Measurements from ENCODE around the gene ADTRP.
A peak's percentile ranks its signal among the peaks of the same experiment; 100 is the strongest.
"Not testable (repeated sequence)": the region's sequence is repeated elsewhere in the genome, so short reads cannot be mapped to it uniquely, and the experiment has no call there.

Gene ADTRP

GRCh38 chr6:11803591-11803971, 25.0 kb upstream of the ADTRP start:
- no peak for ATAC-seq
- DNase-seq, result no peak

GRCh38 chr6:11802886-11803590, 24.4 kb upstream of the ADTRP start:
- no peak for ATAC-seq

GRCh38 chr6:11800531-11800930, 21.9 kb upstream of the ADTRP start:
- ATAC-seq, DNase-seq: not testable (repeated sequence)

More at GRCh38 chr6:11802886-11803590, 24.4 kb upstream of the ADTRP start:
- DNase-seq, result no peak

GRCh38 chr6:11798538-11798937, 19.9 kb upstream of the ADTRP start:
- ATAC-seq (no peak), DNase-seq (no peak)

GRCh38 chr6:11798096-11798495, 19.5 kb upstream of the ADTRP start:
- no peak for DNase-seq
- ATAC-seq, result no peak

GRCh38 chr6:11796829-11797228, 18.2 kb upstream of the ADTRP start:
- DNase-seq, result no peak
- no peak for ATAC-seq

GRCh38 chr6:11795403-11795802, 16.8 kb upstream of the ADTRP start:
- ATAC-seq, result no peak

GRCh38 chr6:11793277-11793676, 14.7 kb upstream of the ADTRP start:
- ATAC-seq (no peak), DNase-seq (no peak)

More at GRCh38 chr6:11795403-11795802, 16.8 kb upstream of the ADTRP start:
- DNase-seq, result no peak

- ATAC-seq, result no peak
- DNase-seq, result no peak
Observed at GRCh38 chr6:11791354-11792107, 12.9 kb upstream of the ADTRP start.

GRCh38 chr6:11789744-11790143, 11.1 kb upstream of the ADTRP start:
- ATAC-seq (no peak), DNase-seq (no peak)

- DNase-seq, result no peak
- no peak for ATAC-seq
Observed at GRCh38 chr6:11788043-11788442, 9.4 kb upstream of the ADTRP start.

GRCh38 chr6:11785774-11786579, 7.4 kb upstream of the ADTRP start:
- DNase-seq, result no peak
- ATAC-seq, result peak; percentile 79

- no peak for ATAC-seq
Observed at GRCh38 chr6:11785415-11785773, 6.8 kb upstream of the ADTRP start.

GRCh38 chr6:11784341-11784740, 5.7 kb upstream of the ADTRP start:
- ATAC-seq (no peak), DNase-seq (no peak)

More at GRCh38 chr6:11785415-11785773, 6.8 kb upstream of the ADTRP start:
- no peak for DNase-seq

GRCh38 chr6:11783524-11784064, 5.0 kb upstream of the ADTRP start:
- DNase-seq (no peak), ATAC-seq (no peak)

GRCh38 chr6:11782524-11782923, 3.9 kb upstream of the ADTRP start:
- DNase-seq, result no peak

GRCh38 chr6:11780097-11780428, 1.5 kb upstream of the ADTRP start:
- DNase-seq (no peak), ATAC-seq (no peak)

More at GRCh38 chr6:11782524-11782923, 3.9 kb upstream of the ADTRP start:
- ATAC-seq, result no peak

GRCh38 chr6:11779329-11780096, 910 bp upstream of the ADTRP start:
- DNase-seq, result no peak
- no peak for ATAC-seq

- ATAC-seq (no peak), DNase-seq (no peak)
Observed at GRCh38 chr6:11778036-11778435, 567 bp downstream of the ADTRP start.

- DNase-seq (no peak), ATAC-seq (no peak)
Observed at GRCh38 chr6:11775791-11776409, 2.7 kb downstream of the ADTRP start.

GRCh38 chr6:11774426-11774825, 4.2 kb downstream of the ADTRP start:
- ATAC-seq (no peak), DNase-seq (no peak)

All from stimulated activated naive CD8-positive, alpha-beta T cell treated with anti-CD3 and anti-CD28 coated beads, Interleukin-15, Interleukin-2, amounts not matched to agents 100 U/mL and 50 U/mL, for 24 hours (primary cell).